Right hindlimb (tissue), 1 donor: ENCODE results near the gene YOD1.

Source experiments
- DNase-seq: peaks from one replicate; pipeline ENCODE4 v3.0.0-alpha.2; 2018

The YOD1 gene

DNA sequence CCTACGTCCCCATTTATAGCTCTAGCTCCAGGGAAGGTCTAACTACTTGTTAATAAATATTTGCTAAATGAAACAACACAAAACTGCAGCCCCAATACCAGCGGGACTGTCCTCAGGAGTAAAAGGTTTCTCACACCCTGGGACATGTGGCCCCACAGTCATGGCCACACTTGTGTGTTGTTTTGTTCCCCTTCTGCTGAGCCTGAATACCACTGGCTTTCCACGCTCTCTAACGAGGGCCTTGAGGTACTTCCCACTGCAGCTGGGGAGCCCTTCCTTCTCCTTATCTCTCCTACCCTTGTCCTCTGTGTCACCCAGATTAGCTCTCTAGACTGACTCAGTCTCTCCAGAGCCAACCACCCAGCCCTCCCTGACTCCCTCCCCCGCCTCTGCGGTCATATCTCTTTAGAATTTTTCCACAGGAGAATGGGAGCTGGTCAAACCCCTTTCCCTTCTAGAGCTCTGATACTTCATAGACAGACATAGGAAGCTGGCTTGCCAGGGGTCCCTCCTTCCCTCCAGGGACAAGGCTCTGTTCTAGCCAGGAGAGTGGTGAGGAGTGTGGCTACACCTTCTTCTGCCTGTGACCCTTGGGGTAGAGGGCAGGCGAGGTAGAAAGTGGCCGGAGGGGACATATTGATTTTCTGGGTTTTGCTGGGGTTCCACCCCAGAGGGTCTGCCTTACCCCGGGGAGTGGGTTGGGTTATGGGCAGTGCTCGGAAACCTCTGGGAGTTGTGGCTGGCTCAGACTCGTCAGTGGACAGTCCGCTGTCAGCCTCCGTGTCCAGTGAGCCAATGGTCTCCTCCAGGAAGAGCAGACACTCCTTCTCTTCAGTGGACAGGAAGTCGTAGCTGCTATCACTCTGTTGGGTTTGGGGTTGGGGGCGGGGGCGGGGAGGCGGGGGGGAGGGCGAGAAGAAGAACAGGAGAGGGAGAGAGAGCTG lies 26.5 kb downstream of the YOD1 start:
- no peak for DNase-seq

DNA sequence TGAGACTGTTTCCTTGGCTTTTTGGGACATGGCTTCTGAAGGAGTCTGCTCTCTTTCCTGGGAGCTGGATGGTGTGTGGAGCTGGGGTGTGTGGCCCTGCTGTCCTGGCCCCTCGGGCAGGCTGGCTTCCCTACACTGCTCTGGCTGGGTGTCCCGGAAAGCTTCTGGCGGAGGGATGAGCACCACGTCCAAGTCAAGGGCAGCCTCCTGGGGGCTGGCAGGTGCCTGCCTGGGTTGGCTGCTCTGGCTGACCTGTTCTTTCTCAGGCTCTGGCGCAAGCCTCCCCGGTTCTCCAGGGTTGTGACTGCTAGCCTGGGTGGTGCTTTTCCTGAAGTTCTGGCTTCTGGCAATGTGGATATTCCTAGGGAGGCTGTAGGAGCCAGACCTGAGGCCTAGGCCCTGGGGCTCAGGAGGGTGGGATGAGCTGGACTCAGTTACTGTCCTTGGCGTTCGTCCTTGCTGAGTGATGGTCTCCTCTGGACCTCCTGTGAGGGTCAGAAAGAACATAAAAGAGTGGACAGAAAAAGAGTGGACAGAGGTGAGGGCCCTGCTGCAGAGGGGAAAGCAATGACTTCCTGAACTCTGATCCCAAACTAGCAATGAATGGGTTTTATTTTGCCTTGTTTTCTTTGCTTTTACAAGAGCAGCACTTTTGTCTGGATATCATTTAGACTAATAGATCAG lies 27.9 kb downstream of the YOD1 start:
- DNase-seq, result no peak

DNA sequence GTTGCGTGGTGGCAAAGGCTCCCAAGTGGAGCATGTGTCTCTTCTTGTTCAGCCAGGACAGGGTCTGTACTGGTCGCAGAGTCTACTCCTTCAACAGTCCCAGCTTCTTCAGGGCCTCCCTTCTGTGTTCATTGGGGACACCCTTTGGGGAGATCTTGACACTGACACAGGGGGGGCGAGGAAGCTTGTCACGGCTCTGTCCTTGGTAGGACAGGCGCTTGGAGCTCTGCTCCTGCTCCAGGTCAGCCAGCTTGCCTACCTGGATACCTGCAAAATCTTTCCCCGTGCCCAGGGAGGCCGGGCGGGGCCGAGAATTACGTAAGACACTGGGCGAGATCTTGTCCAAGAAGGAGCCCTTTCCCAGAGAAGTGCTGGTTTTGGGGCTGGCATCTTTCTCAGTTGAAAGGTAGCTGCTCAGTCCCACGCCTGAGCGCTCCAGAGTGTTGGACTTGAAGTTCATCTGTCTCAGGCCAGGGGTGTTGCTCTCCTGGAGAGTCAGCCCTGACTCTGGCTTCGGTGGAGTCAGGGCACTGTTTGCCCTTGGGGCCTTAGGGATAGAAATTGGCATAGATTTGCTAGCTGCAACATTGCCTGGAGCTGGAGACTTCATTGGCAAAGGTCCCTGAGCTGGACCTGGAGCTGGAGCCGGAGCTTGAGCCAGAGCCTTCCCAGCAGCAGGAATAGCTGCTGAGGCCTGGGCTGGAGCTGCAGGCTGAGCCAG lies 29.0 kb downstream of the YOD1 start:
- DNase-seq, result no peak

GRCh38 chr1:207021139-207021861 lies 29.7 kb downstream of the YOD1 start:
- no peak for DNase-seq

- DNase-seq, result no peak
Observed at GRCh38 chr1:207020709-207021107, 30.3 kb downstream of the YOD1 start.

DNA sequence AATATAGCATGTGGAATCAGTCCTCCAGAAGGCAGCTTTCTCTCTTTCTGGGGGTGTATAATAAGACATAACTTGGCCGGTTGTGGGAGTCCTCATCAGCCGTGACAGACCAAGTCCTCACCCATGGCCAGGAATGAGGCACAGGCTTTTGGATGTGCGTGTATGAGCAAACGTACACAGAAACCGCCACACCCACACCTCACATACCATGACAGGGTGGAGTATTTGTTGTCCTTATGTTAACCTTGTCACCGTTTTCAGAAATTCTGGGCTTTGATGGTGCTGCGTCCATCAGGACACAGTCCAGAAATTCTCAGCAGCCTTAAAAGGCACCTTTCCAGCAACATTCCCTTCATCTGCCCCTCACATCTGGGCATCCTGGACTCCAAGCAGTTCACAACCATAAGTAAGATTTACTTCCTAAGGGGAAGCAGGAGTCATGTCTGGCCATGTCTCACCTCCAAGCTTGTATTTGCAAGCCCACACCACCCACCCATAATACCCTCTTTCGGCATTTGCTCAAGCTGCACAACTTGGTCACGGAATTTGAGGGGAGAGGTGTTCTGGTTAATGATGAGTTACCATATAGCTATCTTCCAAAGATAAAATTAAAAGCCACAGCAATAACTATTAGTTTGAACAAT lies 30.8 kb downstream of the YOD1 start:
- DNase-seq, result no peak

- no peak for DNase-seq
Observed at GRCh38 chr1:207019661-207020060, 31.3 kb downstream of the YOD1 start.

DNA sequence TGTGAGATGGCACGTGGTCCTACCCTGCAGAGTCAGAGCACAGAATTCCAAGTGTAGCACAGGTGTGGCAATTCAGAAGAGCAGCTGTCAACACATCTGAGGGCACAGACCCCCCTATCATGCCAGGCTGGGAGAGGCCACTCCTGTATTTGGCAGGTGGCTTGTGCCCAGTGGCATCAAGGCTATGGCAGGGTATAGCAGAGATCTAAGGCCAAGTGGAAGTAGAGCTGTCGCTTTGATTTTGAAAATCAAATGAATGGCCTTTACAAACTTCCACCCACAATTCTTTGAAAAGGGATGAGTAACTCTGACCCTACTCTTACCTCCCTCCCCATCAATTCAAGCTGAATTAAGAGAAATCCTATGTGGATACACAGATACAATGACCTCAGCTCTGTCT lies 31.8 kb downstream of the YOD1 start:
- no peak for DNase-seq

DNA sequence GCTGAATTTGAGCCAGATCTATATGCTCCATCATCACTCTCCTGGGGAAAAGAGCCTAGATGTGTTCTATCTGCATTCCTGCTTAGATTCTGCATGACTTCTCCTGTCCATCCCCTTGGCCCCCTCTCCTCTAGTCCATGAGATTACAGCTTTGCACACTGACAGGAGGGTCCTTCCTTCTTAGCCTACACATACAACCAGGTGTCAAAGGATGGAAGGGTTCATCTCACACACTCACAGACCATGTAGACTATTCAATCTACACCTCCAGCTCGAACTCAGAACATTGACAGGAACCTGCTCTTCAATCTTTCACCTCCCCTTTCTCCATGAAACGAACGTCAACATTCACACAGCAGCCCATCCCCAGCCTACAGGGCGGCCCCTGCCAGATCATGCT lies 32.3 kb downstream of the YOD1 start:
- no peak for DNase-seq

GRCh38 chr1:207017615-207018559 lies 33.1 kb downstream of the YOD1 start:
- no peak for DNase-seq

GRCh38 chr1:207015791-207016190 lies 35.2 kb downstream of the YOD1 start:
- no peak for DNase-seq

DNA sequence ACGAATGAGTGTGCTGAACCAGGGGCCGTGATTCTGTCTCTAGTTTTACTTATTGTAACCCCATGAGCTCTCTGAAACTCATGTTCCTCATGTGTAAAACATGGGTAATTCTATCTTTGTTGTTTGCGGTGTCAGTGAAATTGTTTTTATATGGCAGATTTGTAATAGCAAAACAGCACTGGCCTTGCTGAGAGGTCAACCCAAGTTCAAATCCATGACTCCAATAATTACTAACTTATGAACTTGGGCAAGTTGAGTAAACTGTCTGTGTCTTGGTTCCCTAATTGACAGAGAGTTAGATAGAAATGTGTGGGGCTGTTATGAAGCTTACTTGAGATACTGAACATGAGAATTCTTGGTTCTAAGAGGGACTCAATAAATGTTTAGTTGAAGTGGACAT lies 36.3 kb downstream of the YOD1 start:
- DNase-seq, result no peak

- no peak for DNase-seq
Observed at GRCh38 chr1:207013321-207014085, 37.5 kb downstream of the YOD1 start.

DNA sequence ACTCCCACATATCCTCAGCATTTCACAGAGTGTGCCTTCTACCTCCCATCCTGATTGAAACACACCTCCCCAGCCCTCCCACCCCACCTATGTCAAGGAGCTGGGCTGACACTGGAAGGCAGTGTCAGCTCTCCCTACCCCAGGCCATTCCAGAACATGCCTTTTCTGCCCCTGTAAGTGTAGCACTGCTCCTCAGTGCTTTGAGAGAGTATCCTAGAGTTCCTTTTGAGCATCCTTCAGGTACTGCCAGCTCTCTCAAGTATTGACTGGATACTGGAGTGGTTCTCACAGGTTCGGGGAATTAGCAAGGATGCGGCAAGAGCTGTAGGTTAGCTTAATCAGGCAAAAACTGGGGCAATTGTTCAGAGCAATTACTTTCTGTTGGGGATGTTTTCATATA lies 40.3 kb downstream of the YOD1 start:
- DNase-seq, result no peak

DNA sequence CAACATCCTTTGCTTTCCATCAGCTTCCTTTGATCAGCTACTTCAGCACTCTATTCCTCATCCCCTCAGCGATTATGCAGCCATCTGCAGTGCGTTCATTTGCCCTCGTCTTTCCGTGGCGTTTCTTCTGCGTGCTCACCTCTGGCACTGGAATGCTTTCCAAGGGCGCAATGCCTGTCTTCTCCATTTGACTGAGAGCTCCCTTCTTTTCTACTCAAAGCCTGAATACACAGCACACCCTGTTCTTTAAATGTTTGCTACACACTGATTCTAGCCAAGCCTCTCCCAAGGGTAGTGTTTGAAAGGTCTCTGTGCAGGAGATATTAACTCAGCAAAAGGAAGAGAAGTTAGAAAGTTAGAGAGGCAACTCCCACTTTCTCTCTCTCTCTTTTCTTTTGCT lies 41.1 kb downstream of the YOD1 start:
- DNase-seq, result no peak

GRCh38 chr1:207009182-207009850 lies 41.7 kb downstream of the YOD1 start:
- DNase-seq, result no peak

GRCh38 chr1:207007352-207008033 lies 43.5 kb downstream of the YOD1 start:
- no peak for DNase-seq

GRCh38 chr1:207006914-207007313 lies 44.1 kb downstream of the YOD1 start:
- no peak for DNase-seq

DNA sequence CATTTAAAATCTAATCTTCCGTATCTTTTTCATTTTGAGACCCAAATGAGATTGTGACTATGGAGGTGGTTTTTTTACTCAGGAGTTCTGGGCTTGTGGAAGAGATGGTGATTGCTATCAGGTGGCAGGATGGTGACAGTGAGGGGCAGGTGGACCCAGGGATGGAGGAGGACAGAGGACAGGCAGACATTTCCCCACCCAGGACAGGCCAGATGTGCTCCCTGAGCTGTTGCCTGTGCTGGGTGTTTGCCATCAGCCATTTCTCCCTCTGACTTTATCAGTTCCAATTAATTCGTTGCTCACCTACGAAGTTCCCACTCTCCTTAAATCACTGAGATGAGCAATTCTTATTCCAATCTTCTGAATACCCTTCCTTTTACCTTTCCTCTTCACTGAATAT lies 44.9 kb downstream of the YOD1 start:
- DNase-seq, result no peak
